GM18951 (cell line): ENCODE data around the gene STUM.

Source experiments
- POLR2A ChIP-seq: IDR thresholded peaks from 4 replicates; pipeline ENCODE4 v1.6.1; 2011; ENCODE audit warnings: mild to moderate bottlenecking; ENCODE audit not compliant: insufficient read length, insufficient read depth; ENCODE audit errors: extremely low read depth
- in situ Hi-C: fragments of 300-500 bp; cut with MboI; formaldehyde crosslinking; loops from one replicate; pipeline ENCODE4 v1.12.0; 2022; ENCODE audit warnings: low sequenced_read_pairs, mixed read lengths, inconsistent platforms; ENCODE audit not compliant: unreplicated experiment

The STUM gene

DNA sequence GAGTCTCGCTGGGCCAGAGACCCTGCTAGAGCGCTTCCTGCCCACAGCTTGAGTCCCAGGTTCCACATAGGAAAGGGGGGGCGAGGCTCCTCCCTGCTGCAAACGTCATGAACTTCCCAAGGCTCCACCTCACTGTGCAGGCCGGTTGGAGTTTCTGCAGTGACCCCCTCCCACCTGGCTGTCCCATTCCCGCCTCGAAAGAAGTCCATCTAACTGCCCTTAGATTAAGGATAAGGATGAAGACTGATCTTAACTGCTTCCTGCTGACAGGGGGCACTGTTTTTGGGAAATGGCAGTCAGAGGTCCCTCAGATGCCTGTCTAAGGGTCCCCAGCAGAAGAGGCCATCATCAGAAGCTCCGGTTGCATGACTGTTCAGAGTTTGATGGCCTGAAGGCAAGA, 62.7 kb downstream of the STUM start:
- TF ChIP-seq POLR2A, result no peak
- in situ Hi-C loops, result loop anchor here (25.0 kb wide), 1 partner anchor 826 kb away; no protein-coding TSS in a partner anchor

DNA sequence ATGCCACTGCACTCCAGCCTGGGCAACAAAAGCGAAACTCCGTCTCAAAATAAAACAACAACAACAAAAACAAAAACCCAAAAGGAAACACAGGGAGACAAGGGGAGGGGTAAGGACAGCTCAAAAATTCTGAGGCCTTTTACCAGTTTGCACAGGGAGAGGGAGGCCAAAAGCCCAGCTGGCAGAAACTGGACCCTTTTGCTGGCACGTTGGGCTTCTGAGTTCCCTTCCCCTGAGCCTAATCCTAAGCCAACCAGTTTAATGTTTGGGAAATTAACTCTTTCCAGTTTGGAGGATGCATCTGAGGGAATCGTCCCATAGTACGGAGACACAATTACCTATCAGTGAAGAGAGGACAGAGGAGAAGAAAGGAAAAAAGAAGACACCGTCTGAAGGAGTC, 63.4 kb downstream of the STUM start:
- in situ Hi-C loops, result loop anchor here (25.0 kb wide), 1 partner anchor 825 kb away; no protein-coding TSS in a partner anchor

DNA sequence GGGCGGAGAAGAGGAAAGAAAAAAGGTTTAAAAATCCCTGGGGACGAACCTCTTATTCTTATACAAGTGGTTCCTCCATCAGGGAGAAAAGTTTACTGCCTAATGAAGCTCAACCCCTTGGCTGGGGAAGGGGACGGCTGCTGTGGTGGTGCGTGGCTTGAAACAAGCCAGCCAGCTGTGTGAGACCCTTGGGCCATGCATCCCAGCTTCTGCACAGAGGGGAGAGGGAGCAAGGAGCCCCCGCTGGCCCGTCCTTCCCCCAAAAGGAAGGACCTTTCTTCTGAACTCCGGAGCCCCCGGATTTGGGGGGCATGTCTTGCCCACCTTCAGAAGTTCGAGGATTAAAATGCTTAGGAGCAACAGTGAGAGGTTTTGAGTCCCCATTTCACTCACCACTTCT, 67.3 kb downstream of the STUM start:
- no peak for TF ChIP-seq POLR2A
- in situ Hi-C loops, result loop anchor here (25.0 kb wide), 1 partner anchor 821 kb away; no protein-coding TSS in a partner anchor

DNA sequence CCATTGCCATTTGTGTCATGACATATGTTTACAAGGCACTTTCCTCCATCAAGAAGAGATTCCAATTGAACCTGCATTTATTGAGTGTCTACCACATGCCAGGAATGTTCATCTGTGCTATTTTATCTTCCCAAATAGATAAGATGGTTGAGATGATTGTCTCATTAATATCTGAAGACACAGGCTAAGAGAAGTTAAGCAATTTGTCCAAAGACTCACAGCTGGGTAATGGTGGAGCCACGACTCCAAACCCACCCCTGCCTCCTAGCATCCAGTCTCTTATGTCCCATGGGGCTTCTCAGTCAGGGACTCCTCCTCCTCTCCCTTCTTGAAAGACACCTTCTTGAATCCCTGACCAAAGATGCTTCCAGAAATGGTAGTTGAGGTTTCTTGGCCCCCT, 68.1 kb downstream of the STUM start:
- no peak for TF ChIP-seq POLR2A
- in situ Hi-C loops, result loop anchor here (25.0 kb wide), 1 partner anchor 821 kb away; no protein-coding TSS in a partner anchor

DNA sequence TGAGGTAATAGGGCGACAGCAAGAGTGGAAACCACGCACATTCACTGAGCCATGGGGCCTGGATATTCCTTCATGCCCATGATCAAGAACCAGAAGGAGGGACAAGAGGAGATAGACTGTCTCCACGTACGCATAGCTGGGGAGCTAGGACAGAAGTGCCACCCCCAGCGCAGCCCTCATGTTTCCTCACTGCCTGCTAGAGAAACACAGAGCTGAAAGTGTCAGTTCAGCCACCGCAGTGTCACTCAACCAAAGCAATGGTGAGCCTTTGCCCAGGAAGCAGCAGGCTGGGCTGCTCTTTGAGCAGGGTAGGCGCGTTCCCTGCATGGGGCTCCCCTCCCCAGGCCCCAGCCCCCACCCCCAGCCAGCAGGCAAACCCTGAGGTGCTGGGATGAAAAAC, 68.5 kb downstream of the STUM start:
- in situ Hi-C loops, result loop anchor here (25.0 kb wide), 1 partner anchor 820 kb away; no protein-coding TSS in a partner anchor
- no peak for TF ChIP-seq POLR2A

- in situ Hi-C loops, result loop anchor here (25.0 kb wide), 1 partner anchor 820 kb away; no protein-coding TSS in a partner anchor
These were observed 69.2 kb downstream of the STUM start for GRCh38 chr1:226617719-226618118.

DNA sequence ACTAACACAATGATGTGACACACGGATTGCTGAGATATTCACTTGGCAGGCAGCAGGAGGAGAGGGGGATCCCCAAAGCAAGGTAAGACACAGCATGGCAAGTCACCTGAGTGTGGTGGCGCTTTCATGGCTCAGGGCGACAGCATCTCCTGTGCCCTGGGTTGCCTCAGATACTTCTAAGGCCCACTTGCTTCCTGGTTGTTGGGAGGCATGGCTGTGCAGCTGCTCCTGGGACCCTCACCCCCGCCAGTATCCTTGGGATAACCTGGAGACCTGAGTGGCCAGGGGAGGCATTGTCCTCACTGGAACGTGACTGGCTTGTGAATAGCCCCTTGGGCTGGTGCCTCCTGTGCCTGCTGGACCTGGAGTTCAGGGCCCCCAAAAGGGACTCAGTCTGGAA, 69.8 kb downstream of the STUM start:
- in situ Hi-C loops, result loop anchor here (25.0 kb wide), 1 partner anchor 819 kb away; no protein-coding TSS in a partner anchor
- no peak for TF ChIP-seq POLR2A

GRCh38 chr1:226619031-226619430, 70.5 kb downstream of the STUM start:
- in situ Hi-C loops, result loop anchor here (25.0 kb wide), 1 partner anchor 818 kb away; no protein-coding TSS in a partner anchor
- no peak for TF ChIP-seq POLR2A

DNA sequence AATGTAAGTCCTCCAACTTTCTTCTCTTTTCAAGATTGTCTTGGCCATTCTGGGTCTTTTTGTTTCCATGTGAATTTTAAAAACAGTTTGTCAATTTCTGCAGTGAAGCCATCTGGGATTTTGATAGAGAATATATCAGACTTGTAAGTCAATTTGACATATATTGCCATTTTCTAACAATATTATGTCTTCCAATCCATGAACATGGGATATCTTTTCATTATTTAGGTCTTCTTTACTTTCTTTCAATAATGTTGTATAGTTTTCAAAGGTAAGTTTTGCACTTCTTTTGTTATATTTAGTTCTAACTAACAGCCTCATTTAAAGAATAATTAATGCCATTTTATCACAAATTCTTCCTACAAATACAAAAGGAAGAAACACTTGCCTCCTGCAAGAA, 73.4 kb downstream of the STUM start:
- TF ChIP-seq POLR2A, result no peak
- in situ Hi-C loops, result loop anchor here (25.0 kb wide), 1 partner anchor 815 kb away; no protein-coding TSS in a partner anchor

DNA sequence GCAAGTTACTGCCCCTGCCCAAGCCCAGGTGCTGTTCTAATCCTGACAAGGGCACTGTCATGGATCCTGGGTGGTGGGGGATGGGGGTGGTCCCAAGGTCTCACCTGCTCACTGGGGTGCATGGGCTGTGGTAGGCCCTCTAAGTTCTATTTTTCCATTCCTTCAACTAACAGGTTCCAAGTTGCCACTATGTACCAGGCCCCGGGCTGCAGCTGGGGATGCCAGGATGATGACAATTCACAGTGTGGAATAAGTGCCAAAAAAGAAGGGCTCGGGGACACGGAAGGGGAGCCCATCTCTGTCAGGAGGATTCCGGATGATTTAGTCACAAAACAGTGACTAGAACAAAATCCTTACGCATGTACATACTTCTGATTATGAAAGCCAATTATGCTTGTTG, 76.0 kb downstream of the STUM start:
- TF ChIP-seq POLR2A, result no peak
- in situ Hi-C loops, result loop anchor here (25.0 kb wide), 1 partner anchor 813 kb away; no protein-coding TSS in a partner anchor

- no peak for TF ChIP-seq POLR2A
- in situ Hi-C loops, result no loop called here
These were observed 76.8 kb downstream of the STUM start for GRCh38 chr1:226625326-226625725.

- in situ Hi-C loops, result no loop called here
- no peak for TF ChIP-seq POLR2A
These were observed 77.4 kb downstream of the STUM start for GRCh38 chr1:226625832-226626576.

GRCh38 chr1:226626577-226626956, 78.0 kb downstream of the STUM start:
- in situ Hi-C loops, result no loop called here

GRCh38 chr1:226627050-226627755, 78.6 kb downstream of the STUM start:
- no peak for TF ChIP-seq POLR2A
- in situ Hi-C loops, result no loop called here

More at GRCh38 chr1:226626577-226626956, 78.0 kb downstream of the STUM start:
- TF ChIP-seq POLR2A, result no peak
